Stimulated activated CD8-positive, alpha-beta memory T cell treated with anti-CD3 and anti-CD28 coated beads, Interleukin-15, amount 100 ng/mL, for 4 hours (primary cell): ENCODE data around the gene AMOTL1.

Experiments
- DNase-seq, 2 donors: peaks; one replicate each; pipeline ENCODE4 v3.0.0-alpha.2; 2020; ENCODE audit warnings: low read depth in 2 of 2

Gene AMOTL1

GRCh38 chr11:94767701-94768601 is at the start of gene AMOTL1:
TSS of gene AMOTL1 (plus strand) at chr11:94768356. CDS start at chr11:94768512, 156 bp downstream.
- peak in 1 of 2 donors; percentile 19 for DNase-seq

GRCh38 chr11:94719876-94720275 is 48.3 kb upstream of the AMOTL1 start:
- no peak for DNase-seq

- no peak for DNase-seq
These were observed 46.4 kb upstream of the AMOTL1 start for GRCh38 chr11:94721565-94722292.

GRCh38 chr11:94722735-94723134 is 45.4 kb upstream of the AMOTL1 start:
- no peak for DNase-seq

GRCh38 chr11:94725097-94725496 is 43.1 kb upstream of the AMOTL1 start:
- DNase-seq, result no peak

- no peak for DNase-seq
These were observed 40.3 kb upstream of the AMOTL1 start for GRCh38 chr11:94727819-94728218.

- no peak for DNase-seq
These were observed 39.6 kb upstream of the AMOTL1 start for GRCh38 chr11:94728541-94728940.

- DNase-seq, result no peak
These were observed 39.0 kb upstream of the AMOTL1 start for GRCh38 chr11:94728966-94729751.

GRCh38 chr11:94730153-94730552 is 38.0 kb upstream of the AMOTL1 start:
- DNase-seq, result no peak

- DNase-seq, result no peak
These were observed 36.1 kb upstream of the AMOTL1 start for GRCh38 chr11:94731880-94732601.

GRCh38 chr11:94732617-94733281 is 35.4 kb upstream of the AMOTL1 start:
- DNase-seq, result no peak

- DNase-seq, result no peak
These were observed 33.4 kb upstream of the AMOTL1 start for GRCh38 chr11:94734563-94735275.

- DNase-seq, result no peak
These were observed 32.2 kb upstream of the AMOTL1 start for GRCh38 chr11:94735907-94736306.

GRCh38 chr11:94737171-94737611 is 31.0 kb upstream of the AMOTL1 start:
- DNase-seq, result no peak

- no peak for DNase-seq
These were observed 29.4 kb upstream of the AMOTL1 start for GRCh38 chr11:94738746-94739145.

- DNase-seq, result no peak
These were observed 28.8 kb upstream of the AMOTL1 start for GRCh38 chr11:94739331-94739730.

GRCh38 chr11:94740083-94741021 is 27.8 kb upstream of the AMOTL1 start:
- DNase-seq, result no peak

- no peak for DNase-seq
These were observed 27.0 kb upstream of the AMOTL1 start for GRCh38 chr11:94741022-94741679.
